ENCODE results near the gene HNMT. TPM values are rescaled to one million over a fixed set of nuclear protein-coding genes. Genes with fewer than 3 reads are reported as not detected.
"Not testable (repeated sequence)": the region's sequence is repeated elsewhere in the genome, so short reads cannot be mapped to it uniquely, and the experiment has no call there.

HNMT gene
- total RNA-seq (10 to 100 TPM in 6 of 9 donors, 1 to 10 TPM in 3; 7.5 to 38.1 (median 10.4) TPM), polyA plus RNA-seq (1 to 10 TPM; 4.5 to 8.2 TPM)
- long read RNA-seq, donor 1, partial matches to known transcripts = 0 of 2 reads
- long read RNA-seq, donor 1, other reads (novel, unspliced or antisense) = 0 of 2 reads
- long read RNA-seq, donor 2, partial matches to known transcripts = 0 of 2 reads
- long read RNA-seq, donor 2, other reads (novel, unspliced or antisense) = 0 of 2 reads
- long read RNA-seq, donor 3, partial matches to known transcripts = 0 of 5 reads
- long read RNA-seq, donor 3, other reads (novel, unspliced or antisense) = 0 of 5 reads

- DNase-seq (peak; percentile 14 to 52 (median 42)), ATAC-seq (peak; percentile 15 to 89 (median 74))
- TF ChIP-seq CTCF (IDR thresholded peaks at IDR 0.05) = no peak
- no peak for TF ChIP-seq POLR2A (IDR thresholded peaks at IDR 0.05)
- Histone ChIP-seq H3K27me3 (no peaks in the 10 kb centered on the region), H3K4me1 (peaks cover 0 to 57% (median 9%) of the 10 kb centered on the region in 12 donors), H3K36me3 (no peaks in the 10 kb centered on the region), H3K9me3 (peaks cover 0 to 5% (median 0%) of the 10 kb centered on the region in 12 donors), H3K27ac (peak within 1 kb of the TSS; percentile 66 to 94 (median 78)), H3K4me3 (peak within 1 kb of the TSS; percentile 16 to 69 (median 57))
- 16 to 27% (median 19%) methylated on average over 15 of the region's 15 CpGs for WGBS, 4 donors
- intact Hi-C loops (cut with DNase I) = loop anchor here in 2 of 10 donors (5.0 to 10.0 kb wide), 2 partner anchors 538 to 541 kb away; partner anchors contain the start of gene SPOPL (in 2 of the 2)
Observed at GRCh38 chr2:137964066-137964858, at the start of gene HNMT. HNMT (plus strand) TSS chr2:137964473; CDS start chr2:137964492, 19 bp downstream.

- Histone ChIP-seq H3K4me3 (no peak overlapping the region), H3K4me1 (peaks cover 0 to 19% (median 0%) of the 10 kb centered on the region in 12 donors), H3K27ac (peak overlapping the region in 1 of 12 donors; percentile 58), H3K36me3 (no peaks in the 10 kb centered on the region), H3K9me3 (no peaks in the 10 kb centered on the region), H3K27me3 (no peaks in the 10 kb centered on the region)
- TF ChIP-seq CTCF (IDR thresholded peaks at IDR 0.05) (no peak), POLR2A (IDR thresholded peaks at IDR 0.05) (no peak)
- intact Hi-C loops (cut with DNase I) = no loop called here
- 80 to 89% (median 87%) methylated on average over 2 of the region's 2 CpGs for WGBS, 4 donors
- no peak for DNase-seq
- ATAC-seq = peak in 1 of 4 donors; percentile 36
Observed at GRCh38 chr2:137921105-137921880, 43.0 kb upstream of the HNMT start.

- intact Hi-C loops (cut with DNase I); DNase-seq; H3K4me3 ChIP-seq; ATAC-seq; H3K27me3 ChIP-seq; H3K9me3 ChIP-seq; H3K36me3 ChIP-seq: not testable (repeated sequence)
- peak overlapping the region in 1 of 12 donors; percentile 58 for H3K27ac ChIP-seq
- peaks cover 0 to 19% (median 0%) of the 10 kb centered on the region in 12 donors for H3K4me1 ChIP-seq
Observed at GRCh38 chr2:137922171-137922570, 42.1 kb upstream of the HNMT start.

GRCh38 chr2:137924019-137924418, 40.3 kb upstream of the HNMT start:
- ATAC-seq = no peak
- peaks cover 0 to 19% (median 0%) of the 10 kb centered on the region in 12 donors for H3K4me1 ChIP-seq
- H3K36me3 ChIP-seq = no peaks in the 10 kb centered on the region
- H3K9me3 ChIP-seq = no peaks in the 10 kb centered on the region
- H3K27ac ChIP-seq = no peak overlapping the region
- intact Hi-C loops (cut with DNase I) = no loop called here
- TF ChIP-seq POLR2A (IDR thresholded peaks at IDR 0.05) = no peak
- no peak for TF ChIP-seq CTCF (IDR thresholded peaks at IDR 0.05)
- H3K4me3 ChIP-seq = no peak overlapping the region
- WGBS, 4 donors = 55 to 67% (median 61%) methylated on average over 1 of the region's 1 CpG
- no peaks in the 10 kb centered on the region for H3K27me3 ChIP-seq
- DNase-seq = no peak

Data from heart left ventricle (tissue), 16 donors.